Gastrocnemius medialis (tissue), 4 donors: ENCODE data around the gene MAGI1.

Experiments
- CTCF ChIP-seq, 5 experiments: fragments of 450-650 bp in 3 of 5; fragments of 200-600 bp in 2 of 5; sonication (generic) in 2 of 5; IDR thresholded peaks in 4 of 5; conservative IDR thresholded peaks in 1 of 5; 1 replicate in 4 of 5; 2 replicates in 1 of 5; pipeline ENCODE4 v1.5.1; 2016 to 2019; ENCODE audit warnings: antibody characterized with exemption in 5 of 5, mild to moderate bottlenecking in 3 of 5, moderate library complexity in 3 of 5
- POLR2A ChIP-seq, 2 donors: fragments of 450-650 bp; IDR thresholded peaks; one replicate each; pipeline ENCODE4 v1.6.1; 2017; ENCODE audit warnings: antibody characterized with exemption in 2 of 2, mild to moderate bottlenecking in 2 of 2, moderate library complexity in 2 of 2

- TF ChIP-seq CTCF (IDR thresholded peaks at IDR 0.05 in 4 of 5, conservative IDR thresholded peaks at IDR 0.05 in 1 of 5) (no peak), POLR2A (IDR thresholded peaks at IDR 0.05) (no peak)
Observed at GRCh38 chr3:65411367-65411766, 627.4 kb downstream of the MAGI1 start.
